GM19351 (cell line): ENCODE data around the gene RSRC1.
"Not testable (repeated sequence)": the region's sequence is repeated elsewhere in the genome, so short reads cannot be mapped to it uniquely, and the experiment has no call there.

Experiments used
- ATAC-seq: cut with Tn5 transposase; IDR thresholded peaks from one replicate; pipeline ENCODE4 v1.9.1; 2021; ENCODE audit warnings: mild to moderate bottlenecking, moderate library complexity; ENCODE audit not compliant: unreplicated experiment

RSRC1 gene

GRCh38 chr3:158220575-158220974, 110.7 kb downstream of the RSRC1 start:
- ATAC-seq, result no peak

DNA sequence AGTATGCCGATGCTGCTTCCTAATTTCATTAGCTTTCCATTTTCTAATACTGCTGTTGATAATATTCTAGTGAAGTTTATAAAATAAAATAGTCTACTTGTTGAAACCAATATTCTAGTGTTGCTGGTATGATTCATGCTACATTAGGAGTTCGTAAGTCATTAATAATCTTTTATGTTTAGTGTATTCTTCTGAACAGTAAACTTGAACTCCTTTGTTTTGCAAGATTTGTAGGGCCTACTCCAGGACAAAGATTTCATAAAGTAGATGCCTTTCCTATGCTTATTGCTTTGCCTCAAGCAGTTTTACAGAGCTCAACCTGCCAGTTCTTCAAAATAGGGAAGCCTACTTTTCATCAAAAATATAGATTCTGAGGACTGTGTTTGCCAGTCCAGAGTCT, 111.5 kb downstream of the RSRC1 start:
- no peak for ATAC-seq

- no peak for ATAC-seq
These were observed 116.5 kb downstream of the RSRC1 start for GRCh38 chr3:158226429-158226828.

GRCh38 chr3:158228942-158229341, 119.1 kb downstream of the RSRC1 start:
- ATAC-seq, result not testable (repeated sequence)

DNA sequence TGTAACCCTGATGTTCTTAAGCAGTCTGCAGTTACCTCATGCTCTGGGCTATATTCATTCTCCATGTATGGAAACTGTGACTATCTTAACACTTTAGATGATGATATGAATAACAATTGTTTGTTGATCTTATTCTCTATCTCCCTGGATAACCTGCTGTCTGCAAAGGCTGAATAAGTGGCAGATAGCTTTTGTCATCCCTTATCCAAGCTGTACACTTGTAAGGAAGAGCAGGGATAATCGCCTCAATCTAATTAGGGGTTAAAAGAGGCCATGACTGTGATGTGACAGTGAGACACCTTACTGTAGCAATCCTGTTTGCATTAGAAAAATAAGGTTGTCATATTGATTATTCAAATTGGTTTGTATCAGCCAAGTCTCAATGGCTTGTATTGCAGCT, 123.9 kb downstream of the RSRC1 start:
- no peak for ATAC-seq

GRCh38 chr3:158244274-158244673, 134.4 kb downstream of the RSRC1 start:
- no peak for ATAC-seq

DNA sequence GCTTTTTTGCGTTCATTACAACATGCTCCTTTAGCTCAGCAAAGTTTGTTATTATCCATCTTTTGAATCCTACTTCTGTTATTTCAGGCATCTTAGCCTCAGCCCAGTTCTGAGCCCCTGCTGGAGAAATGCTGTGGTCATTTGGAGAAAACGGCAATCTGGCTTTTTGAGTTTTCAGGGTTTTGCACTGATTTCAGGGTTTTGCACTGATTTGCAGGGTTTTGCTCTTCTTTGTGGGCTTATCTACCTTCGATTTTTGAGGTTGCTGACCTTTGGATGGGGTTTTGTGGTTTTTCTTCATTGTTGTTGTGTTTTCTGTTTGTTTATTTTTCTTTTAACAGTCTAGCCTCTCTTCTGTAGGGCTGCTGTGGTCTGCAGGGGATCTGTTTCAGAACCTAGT, 137.4 kb downstream of the RSRC1 start:
- ATAC-seq, result no peak

DNA sequence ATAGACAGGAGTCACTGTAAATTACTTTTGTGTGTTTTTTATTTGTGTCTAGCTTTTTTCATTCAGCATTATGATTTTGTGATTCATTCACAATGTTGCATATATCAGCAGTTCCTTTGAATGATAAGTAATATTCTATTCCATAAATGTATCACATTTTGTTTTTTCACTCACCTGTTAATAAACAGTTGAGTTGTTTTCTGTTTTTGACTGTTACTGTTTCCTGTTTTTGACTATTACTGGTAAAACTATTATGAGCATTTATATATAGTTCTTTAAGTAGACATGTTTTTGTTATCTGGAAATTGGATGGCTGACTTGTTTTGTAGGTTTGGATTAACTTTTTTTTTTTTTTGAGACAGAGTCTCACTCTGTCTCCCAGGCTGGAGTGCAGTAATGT, 138.4 kb downstream of the RSRC1 start:
- no peak for ATAC-seq

GRCh38 chr3:158249183-158249582, 139.3 kb downstream of the RSRC1 start:
- ATAC-seq, result peak; percentile 74

- ATAC-seq, result no peak
These were observed 148.7 kb downstream of the RSRC1 start for GRCh38 chr3:158258619-158259018.

GRCh38 chr3:158260392-158260791, 150.5 kb downstream of the RSRC1 start:
- no peak for ATAC-seq

DNA sequence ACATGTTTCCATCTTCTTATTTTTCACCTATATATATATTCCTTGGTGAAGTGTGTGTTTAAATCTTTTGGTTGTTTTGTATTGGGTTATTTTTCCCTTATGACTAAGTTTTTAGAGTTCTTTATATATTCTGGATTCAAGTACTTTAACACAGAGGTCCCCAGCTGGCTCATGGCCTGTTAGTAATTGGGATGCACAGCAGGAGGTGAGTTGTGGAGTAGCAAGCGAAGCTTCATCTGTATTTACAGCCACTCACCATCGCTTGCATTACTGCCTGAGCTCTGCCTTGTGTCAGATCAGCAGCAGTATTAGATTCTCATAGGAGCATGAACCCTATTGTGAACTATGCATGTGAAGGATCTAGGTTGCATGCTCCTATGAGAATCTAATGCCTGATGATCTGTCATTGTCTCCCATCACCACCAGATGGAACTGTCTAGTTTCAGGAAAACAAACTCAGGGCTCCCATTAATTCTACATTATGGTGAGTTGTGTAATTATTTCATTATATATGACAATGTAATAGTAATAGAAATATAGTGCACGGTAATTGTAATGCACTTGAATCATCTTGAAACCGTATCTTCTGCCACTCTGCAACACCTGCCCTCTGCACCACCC, 151.6 kb downstream of the RSRC1 start:
- no peak for ATAC-seq

DNA sequence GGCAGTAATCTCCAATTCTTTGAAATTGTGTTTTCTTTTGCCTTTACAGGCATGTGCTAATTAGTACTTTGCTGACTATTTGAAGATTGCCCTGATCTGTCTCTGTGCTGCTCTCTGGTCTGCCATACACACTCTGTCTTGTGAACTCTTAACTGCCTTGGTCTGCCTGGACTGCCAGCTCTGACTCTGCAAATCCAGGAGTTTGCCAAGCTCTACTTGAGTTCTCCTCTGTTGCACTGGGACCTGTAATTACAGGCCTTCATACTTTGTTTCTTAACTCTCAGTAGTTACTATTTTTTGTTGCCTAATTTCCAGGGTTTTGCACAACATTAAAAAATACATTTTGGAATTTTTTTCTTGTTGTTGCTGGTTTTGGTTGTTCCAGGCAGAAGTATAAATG, 155.0 kb downstream of the RSRC1 start:
- ATAC-seq, result no peak

GRCh38 chr3:158267015-158267414, 157.1 kb downstream of the RSRC1 start:
- ATAC-seq, result no peak

DNA sequence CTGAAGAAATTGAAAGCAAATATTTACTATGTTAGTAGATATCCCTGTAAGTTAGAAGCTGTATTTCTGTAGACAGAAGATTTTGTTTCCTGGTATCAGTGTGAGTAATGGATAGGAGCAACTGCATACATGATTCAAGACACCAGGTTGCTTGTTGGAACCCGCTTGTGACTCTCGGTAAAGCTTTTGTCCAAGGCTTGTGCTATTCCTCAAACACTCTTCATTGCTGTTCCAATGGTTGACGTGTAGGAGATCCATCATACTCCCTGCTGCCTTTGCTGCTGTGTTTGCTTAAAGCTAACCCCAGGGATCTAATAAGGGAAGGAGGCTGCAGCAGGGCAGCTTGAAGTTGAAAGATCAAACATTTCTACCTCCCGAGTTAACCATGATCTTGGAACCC, 160.1 kb downstream of the RSRC1 start:
- ATAC-seq, result no peak

- no peak for ATAC-seq
These were observed 162.2 kb downstream of the RSRC1 start for GRCh38 chr3:158272081-158272480.

DNA sequence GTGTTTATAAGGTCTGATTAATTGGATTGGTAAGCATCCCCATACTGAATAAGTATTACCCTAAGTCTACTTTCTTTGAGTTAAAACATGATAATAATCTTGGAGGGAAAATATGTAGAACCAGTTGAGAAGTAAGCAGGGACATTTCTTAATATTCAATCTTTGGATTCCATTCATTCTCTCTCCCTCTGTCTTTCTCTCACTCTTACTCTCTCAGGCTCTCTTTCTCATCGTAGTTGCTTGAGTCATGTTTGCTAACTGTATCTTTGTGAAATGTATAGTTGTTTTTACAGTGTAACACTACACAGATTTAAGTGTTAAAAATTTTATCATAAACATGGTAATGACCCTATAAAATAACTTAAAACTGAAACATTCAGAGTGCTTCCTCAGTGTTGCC, 163.8 kb downstream of the RSRC1 start:
- ATAC-seq, result no peak

- no peak for ATAC-seq
These were observed 168.3 kb downstream of the RSRC1 start for GRCh38 chr3:158278187-158278586.

DNA sequence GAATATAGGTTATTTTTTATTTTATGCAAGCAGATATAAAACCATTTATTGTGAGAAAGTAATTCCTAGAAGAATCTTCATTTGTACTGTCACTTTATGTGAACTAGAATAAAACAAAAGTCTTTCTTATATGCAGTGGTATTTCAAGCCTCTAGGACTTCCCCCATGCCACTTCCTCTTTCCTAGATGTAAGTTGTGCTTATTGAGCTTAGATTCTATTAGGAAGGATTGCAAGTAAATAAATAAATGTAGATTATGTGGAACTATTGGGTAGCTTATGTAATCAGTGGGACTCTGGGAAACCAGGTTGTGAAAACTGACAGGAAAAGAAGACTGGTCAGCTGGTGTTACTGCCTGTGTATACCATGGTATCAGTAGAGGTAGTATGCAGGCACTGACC, 169.7 kb downstream of the RSRC1 start:
- ATAC-seq, result no peak

DNA sequence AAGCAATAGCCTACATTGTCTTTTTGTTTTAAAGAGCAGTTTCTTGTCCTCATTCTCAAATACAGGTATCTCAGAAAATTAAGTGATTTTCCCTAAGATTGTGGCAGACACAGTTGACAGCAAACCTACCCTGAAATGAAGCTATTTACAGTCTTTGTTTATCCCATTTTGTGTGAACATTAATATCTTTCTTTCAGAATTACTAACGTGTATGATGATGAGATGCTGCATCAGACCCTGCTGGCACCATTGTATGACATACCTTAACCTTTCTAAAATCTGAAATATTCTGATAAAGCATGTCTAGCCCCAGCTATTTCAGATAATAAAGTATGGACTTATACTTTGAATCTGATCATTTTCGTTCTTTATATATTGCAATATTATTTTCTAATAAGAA, 185.9 kb downstream of the RSRC1 start:
- ATAC-seq, result no peak

DNA sequence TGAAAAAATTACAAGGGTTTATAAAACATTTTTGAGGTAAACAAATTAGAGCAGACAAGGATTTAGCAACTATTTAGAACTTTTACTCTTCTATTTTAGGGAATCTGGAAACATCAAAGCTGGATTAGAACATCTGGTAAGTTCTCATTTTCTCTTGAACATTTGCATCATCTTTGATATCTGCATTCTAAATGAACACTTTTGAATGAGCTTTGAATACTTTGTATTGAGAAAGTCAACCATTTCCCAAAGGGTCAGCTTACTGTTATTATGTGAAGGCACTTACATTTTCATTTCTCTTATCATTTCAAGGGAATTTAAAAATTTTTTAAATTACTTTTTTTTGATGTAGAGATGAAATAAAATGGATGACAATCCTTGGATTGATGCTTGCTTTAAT, 188.1 kb downstream of the RSRC1 start:
- no peak for ATAC-seq

DNA sequence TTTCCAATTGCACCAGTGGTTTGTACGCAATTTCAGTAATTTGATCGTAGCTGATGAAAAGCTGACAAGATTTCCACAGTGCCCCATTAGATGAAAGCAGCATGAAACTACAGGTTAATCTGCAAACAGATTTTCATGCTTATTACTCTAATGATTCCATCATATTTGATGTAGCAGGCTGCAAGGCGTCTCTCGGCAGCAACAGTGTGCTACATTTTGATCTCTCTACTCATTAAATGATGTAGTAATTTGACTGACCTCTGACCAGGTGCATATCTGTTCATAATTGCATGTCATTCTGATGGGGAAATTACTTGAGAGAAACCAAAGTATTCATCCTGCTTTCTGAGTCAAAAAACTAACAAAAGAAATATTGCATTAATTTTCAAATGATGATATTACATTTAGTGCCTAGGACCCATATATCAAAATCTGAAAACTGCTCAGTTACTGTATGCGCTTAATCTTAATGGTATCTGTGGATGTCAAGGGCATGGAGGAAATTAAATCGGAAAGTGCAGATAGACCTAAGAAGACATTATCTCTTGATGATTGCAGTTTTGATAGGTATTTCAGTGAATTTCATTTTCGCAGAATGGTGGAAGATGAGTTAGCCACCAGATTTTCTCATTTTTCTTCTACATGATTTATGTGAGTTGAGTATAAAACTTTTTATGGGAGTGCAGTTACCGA, 198.5 kb downstream of the RSRC1 start:
- no peak for ATAC-seq
